HCEC 1CT (cell line): ENCODE measurements around the gene SETD2.
"Not testable (repeated sequence)": the region's sequence is repeated elsewhere in the genome, so short reads cannot be mapped to it uniquely, and the experiment has no call there.

Experiments
- DNase-seq: peaks from one replicate; pipeline ENCODE4 v3.0.0-alpha.2; 2017

The SETD2 gene

GRCh38 chr3:47145272-47145671 lies 18.6 kb downstream of the SETD2 start:
- no peak for DNase-seq

DNA sequence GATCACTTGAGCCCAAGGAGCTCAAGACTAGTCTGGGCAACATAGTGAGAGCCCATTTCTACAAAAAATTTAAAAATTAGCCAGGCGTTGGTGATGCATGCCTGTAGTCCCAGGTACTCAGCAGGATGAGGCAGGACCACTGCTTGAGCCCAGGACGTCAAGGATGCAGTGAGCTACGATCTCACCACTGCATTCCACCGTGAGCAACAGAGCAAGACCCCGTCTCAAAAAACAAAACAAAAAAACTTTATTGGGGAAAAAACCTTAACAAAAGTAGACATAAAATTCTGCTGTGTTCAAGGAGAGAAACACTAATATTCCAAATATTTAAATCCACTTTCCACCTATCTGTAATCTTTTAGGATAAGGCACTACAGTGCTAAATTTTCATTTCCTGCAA lies 20.8 kb downstream of the SETD2 start:
- no peak for DNase-seq

DNA sequence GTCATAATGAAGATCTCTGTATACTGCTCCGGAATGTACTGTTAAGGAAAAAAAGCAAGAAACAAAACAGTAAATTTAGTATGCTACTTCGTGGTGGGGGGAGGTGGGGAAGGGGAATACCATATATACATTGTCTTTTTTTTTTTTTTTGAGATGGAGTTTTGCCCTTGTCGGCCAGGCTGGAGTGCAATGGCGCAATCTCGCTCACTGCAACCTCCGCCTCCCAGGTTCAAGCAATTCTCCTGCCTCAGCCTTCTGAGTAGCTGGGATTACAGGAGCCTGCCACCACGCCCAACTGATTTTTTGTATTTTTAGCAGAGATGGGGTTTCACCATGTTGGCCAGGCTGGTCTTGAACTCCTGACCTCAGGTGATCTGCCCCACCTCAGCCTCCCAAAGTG lies 21.4 kb downstream of the SETD2 start:
- not testable (repeated sequence) for DNase-seq

GRCh38 chr3:47140973-47141461 lies 22.9 kb downstream of the SETD2 start:
- not testable (repeated sequence) for DNase-seq

DNA sequence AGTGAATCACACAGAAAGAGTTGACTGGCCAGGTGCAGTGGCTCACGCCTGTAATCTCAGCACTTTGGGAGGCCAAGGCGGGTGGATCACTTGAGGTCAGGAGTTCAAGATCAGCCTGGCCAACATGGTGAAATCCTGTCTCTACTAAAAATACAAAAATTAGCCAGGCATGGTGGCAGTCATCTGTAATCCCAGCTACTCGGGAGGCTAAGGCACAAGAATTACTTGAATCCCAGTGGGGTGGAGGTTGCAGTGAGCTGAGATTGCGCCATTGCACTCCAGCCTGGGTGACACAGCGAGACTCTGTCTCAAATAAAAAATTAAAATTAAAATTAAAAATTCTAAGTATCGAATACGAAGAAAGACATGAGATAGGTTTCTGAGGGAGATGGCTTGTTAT lies 23.4 kb downstream of the SETD2 start:
- DNase-seq: not testable (repeated sequence)

DNA sequence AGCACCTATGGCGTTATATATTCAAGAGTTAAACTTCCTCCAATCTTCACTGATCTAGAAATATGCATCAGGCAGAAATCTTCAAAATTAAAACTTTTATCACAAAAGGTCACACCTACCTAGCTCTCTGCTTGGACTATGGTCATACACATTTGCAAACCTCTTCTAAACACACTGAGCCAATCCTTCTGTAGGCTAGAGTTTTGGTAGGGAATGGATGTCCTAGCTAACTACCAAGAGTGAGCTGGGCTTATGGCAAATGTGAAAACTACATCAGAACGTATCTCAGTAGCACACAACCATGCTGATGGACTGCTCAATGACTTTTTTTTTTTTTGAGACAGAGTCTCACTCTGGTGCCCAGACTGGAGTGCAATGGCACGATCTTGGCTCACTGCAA lies 29.6 kb downstream of the SETD2 start:
- DNase-seq: no peak

DNA sequence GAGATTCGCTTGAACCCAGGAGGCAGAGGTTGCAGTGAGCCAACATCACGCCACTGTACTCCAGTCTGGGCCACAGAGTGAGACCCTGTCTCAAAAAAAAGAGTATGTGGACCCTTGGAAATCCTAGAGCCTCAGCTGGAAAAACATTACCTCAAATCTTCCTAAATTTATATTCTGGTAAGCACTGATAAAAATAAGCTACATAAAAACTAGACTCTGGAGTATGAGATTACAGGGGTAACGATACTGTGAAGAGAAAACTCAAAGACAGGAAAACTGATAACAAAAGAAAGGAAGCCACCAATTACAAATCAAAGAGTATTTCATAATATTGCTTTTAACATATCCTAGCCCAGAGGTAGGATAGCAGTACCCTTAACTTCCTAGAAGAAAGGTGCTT lies 30.3 kb downstream of the SETD2 start:
- DNase-seq: no peak

- no peak for DNase-seq
Measured at GRCh38 chr3:47130557-47130956, 33.4 kb downstream of the SETD2 start.

DNA sequence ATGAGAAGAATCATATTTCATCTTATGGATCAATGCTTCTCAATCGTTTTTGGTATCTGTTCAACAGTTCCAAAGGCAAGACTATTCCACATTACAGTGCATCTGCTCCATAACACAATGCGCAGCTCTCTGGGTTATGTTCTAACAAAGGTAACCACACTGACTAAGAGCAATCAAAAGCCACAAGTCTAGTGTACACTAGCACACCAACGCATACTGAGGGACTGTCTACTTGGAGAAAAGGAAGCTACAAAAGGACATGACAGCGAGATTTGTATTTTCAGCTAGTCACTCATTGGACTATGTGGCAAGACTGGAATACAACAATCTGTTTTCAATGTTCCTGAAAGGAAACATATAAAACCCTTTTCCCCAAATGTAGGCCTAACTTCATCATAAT lies 35.8 kb downstream of the SETD2 start:
- no peak for DNase-seq

GRCh38 chr3:47123857-47124256 lies 40.1 kb downstream of the SETD2 start:
- no peak for DNase-seq

- DNase-seq: no peak
Measured at GRCh38 chr3:47121409-47121808, 42.5 kb downstream of the SETD2 start.

- no peak for DNase-seq
Measured at GRCh38 chr3:47120138-47120537, 43.8 kb downstream of the SETD2 start.

- not testable (repeated sequence) for DNase-seq
Measured at GRCh38 chr3:47119387-47119786, 44.5 kb downstream of the SETD2 start.

DNA sequence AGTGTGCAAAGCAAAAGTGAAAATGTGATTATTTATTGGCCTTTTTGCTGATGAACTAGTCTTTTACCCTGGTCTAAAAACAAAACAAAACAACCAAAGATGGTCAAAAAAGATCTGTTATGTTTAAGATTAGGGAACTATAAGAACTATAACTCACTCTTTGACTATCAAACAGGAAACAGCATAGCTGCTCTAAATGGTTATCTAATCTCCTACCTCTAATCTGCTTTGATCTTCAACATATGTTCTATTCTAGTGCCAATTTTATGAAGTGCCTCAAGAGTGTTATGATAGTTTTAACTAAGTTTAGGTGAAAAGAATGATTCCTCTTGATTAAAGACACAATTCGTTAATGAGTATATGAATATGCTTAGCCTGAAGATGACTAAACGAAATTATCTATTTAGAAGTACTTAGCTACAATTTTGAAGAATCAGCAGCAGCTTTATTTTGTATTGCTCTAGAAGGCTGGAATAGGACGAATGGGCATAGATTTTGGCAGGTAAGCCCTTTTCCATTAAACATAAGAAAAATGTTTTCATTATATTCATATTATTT lies 46.0 kb downstream of the SETD2 start:
- no peak for DNase-seq

DNA sequence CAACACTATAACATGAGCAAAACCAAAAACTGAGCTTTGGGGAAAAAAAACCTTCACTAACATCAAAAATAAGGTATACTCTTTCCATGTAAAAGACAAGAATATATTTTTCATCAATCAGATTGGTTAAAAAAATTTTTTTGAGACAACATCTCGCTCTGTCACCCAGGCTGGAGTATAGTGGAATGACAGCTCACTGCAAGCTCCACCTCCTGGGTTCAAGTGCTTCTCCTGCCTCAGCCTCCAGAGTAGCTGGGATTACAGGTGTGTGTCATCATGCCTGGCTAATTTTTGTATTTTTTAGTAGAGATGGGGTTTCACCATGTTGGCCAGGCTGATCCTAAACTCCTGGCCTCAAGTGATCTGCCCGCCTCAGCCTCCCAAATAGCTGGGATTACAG lies 48.4 kb downstream of the SETD2 start:
- not testable (repeated sequence) for DNase-seq

GRCh38 chr3:47113669-47114365 lies 50.1 kb downstream of the SETD2 start:
- peak; percentile 93 for DNase-seq

GRCh38 chr3:47112997-47113396 lies 50.9 kb downstream of the SETD2 start:
- DNase-seq: no peak

- DNase-seq: no peak
Measured at GRCh38 chr3:47109393-47109792, 54.5 kb downstream of the SETD2 start.

DNA sequence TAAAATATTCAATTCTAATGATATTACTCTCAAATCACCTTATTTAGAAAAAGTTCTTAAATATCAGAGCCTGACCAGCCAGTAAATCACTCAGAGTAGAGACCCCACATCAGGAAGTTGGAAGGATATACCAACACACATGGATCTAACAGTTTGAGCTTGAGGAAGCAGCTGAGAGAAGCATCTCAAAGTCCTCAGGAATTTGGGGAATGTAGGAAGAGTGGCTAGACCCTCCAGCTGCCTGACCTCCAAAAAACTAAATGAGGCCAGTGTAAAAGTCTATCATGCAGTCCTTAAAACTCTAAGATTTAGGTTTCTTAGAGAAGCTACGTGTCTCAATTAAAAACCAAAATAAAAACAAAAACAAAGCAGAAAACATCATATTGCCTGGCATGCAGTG lies 55.4 kb downstream of the SETD2 start:
- DNase-seq: peak; percentile 33

DNA sequence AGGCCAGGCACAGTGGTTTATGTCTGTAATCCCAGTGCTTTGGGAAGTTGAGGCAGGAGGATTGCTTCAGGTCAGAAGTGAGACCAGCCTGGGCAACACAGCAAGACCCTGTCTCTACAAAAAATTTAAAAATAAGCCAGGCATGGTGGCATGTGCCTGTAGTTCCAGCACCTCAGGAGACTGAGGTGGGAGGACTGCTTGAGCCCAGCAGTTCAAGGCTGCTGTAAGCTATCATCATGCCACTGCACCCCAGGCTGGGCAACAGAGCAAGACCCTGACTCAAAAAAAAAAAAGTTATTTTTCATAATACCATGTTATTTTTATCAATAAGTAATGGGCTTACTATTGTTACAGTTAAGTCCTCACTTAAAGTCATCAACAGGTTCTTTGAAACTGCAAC lies 59.7 kb downstream of the SETD2 start:
- DNase-seq: no peak

DNA sequence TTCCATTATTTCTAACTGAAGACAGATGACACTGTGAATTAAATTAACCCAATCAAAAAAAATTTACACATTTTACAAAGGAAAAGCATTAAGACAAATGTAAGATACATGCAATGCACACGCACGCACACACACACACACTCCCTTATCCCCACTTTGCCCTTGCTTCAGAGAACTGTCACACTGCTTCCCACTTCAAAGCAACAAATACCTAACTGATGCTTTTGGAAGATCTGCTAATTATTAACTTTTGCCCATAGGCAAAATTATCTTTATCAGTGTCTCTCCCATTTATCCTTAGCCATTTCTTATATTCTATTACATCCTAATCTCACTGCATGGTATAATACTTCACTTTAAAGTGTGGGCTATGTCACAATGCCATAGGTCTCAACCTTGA lies 60.3 kb downstream of the SETD2 start:
- no peak for DNase-seq

- no peak for DNase-seq
Measured at GRCh38 chr3:47102081-47102600, 61.8 kb downstream of the SETD2 start.

DNA sequence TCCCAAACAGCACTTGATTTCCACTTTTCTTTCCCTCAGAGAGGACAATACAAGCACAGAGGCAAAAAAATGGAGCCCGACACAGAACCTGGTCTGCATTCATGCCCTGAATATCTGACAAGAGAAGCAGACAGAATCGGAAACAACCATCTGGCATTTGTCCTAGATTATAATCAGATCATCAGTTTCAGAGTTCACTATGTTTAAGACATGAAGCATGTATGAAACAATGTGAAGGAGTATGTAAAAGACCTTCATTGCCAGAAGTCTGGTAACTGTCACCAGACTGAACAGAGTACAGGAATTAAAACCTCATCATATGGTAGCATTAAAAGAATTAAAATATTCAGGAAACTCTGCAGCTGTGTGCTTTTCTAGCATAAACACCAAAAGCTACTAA lies 65.0 kb downstream of the SETD2 start:
- DNase-seq: no peak

DNA sequence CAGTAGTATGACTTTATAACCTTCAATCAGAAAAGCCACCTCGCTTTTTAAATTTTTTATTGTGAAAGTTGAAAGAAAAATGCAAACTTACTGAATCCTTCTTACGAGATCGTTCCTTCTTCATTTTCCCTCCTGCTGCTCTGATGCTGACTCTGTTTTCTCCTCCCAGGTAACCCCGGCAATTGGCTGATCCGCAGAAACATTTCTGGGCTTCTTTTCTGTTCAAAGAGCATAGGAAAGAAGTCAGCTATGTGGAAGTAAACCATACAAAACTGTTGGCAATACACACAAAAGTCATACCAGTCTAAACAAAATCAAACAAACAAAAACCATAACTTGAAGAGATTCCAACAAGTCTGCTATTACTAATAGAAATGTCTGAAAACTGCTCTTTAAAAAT lies 66.0 kb downstream of the SETD2 start:
- no peak for DNase-seq

- peak; percentile 59 for DNase-seq
Measured at GRCh38 chr3:47096959-47097358, 67.0 kb downstream of the SETD2 start.
